ENCODE results near the gene MLX. TPM values are rescaled to one million over a fixed set of nuclear protein-coding genes. Genes with fewer than 3 reads are reported as not detected.

Gene MLX, protein sequence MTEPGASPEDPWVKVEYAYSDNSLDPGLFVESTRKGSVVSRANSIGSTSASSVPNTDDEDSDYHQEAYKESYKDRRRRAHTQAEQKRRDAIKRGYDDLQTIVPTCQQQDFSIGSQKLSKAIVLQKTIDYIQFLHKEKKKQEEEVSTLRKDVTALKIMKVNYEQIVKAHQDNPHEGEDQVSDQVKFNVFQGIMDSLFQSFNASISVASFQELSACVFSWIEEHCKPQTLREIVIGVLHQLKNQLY
- 62.5 TPM for total RNA-seq (ENCODE audit: unreplicated experiment)
- long read RNA-seq, transcript MLX-203 (8 exons, 2,428 nt), result major isoform, 25 of 42 reads
- long read RNA-seq, transcript MLX-202 (7 exons, 2,334 nt), result minor isoform, 9 of 42 reads
- long read RNA-seq, partial matches to known transcripts, result 1 of 42 reads
- long read RNA-seq, other reads (novel, unspliced or antisense), result 3 of 42 reads

GRCh38 chr17:42566883-42567573 is at the start of gene MLX:
MLX (plus strand) TSS chr17:42567100; CDS start chr17:42567125, 25 bp downstream.
- peak within 1 kb of the TSS; percentile 83 for H3K27ac Mint-ChIP-seq (ENCODE audit: unreplicated experiment)
- peak; percentile 93 for DNase-seq
- no peaks in the 10 kb centered on the region for H3K36me3 Mint-ChIP-seq (ENCODE audit: unreplicated experiment)
- peaks cover 7% of the 10 kb centered on the region for H3K4me1 Mint-ChIP-seq (ENCODE audit: low read depth, unreplicated experiment)
- H3K27me3 Mint-ChIP-seq (ENCODE audit: unreplicated experiment), result peaks cover 8% of the 10 kb centered on the region
- TF ChIP-seq, protein P1, sequence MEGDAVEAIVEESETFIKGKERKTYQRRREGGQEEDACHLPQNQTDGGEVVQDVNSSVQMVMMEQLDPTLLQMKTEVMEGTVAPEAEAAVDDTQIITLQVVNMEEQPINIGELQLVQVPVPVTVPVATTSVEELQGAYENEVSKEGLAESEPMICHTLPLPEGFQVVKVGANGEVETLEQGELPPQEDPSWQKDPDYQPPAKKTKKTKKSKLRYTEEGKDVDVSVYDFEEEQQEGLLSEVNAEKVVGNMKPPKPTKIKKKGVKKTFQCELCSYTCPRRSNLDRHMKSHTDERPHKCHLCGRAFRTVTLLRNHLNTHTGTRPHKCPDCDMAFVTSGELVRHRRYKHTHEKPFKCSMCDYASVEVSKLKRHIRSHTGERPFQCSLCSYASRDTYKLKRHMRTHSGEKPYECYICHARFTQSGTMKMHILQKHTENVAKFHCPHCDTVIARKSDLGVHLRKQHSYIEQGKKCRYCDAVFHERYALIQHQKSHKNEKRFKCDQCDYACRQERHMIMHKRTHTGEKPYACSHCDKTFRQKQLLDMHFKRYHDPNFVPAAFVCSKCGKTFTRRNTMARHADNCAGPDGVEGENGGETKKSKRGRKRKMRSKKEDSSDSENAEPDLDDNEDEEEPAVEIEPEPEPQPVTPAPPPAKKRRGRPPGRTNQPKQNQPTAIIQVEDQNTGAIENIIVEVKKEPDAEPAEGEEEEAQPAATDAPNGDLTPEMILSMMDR (IDR thresholded peaks at IDR 0.05; ENCODE audit: partially characterized antibody, unreplicated experiment), result no peak
- peak within 1 kb of the TSS; percentile 96 for H3K4me3 Mint-ChIP-seq (ENCODE audit: unreplicated experiment)
- peaks cover 6% of the 10 kb centered on the region for H3K9me3 Mint-ChIP-seq (ENCODE audit: unreplicated experiment)

- Mint-ChIP-seq H3K27me3 (ENCODE audit: unreplicated experiment) (peaks cover 3% of the 10 kb centered on the region), H3K36me3 (ENCODE audit: unreplicated experiment) (no peaks in the 10 kb centered on the region), H3K9me3 (ENCODE audit: unreplicated experiment) (peaks cover 3% of the 10 kb centered on the region), H3K4me1 (ENCODE audit: low read depth, unreplicated experiment) (peaks cover 34% of the 10 kb centered on the region), H3K4me3 (ENCODE audit: unreplicated experiment) (peak overlapping the region; percentile 20), H3K27ac (ENCODE audit: unreplicated experiment) (no peak overlapping the region)
- DNase-seq, result peak; percentile 77
- TF ChIP-seq, protein P1 (IDR thresholded peaks at IDR 0.05; ENCODE audit: partially characterized antibody, unreplicated experiment), result peak; percentile 89
Observed at GRCh38 chr17:42517516-42517915, 49.4 kb upstream of the MLX start.

GRCh38 chr17:42518046-42518754 is 48.7 kb upstream of the MLX start:
- DNase-seq, result no peak
- peaks cover 4% of the 10 kb centered on the region for H3K9me3 Mint-ChIP-seq (ENCODE audit: unreplicated experiment)
- H3K4me3 Mint-ChIP-seq (ENCODE audit: unreplicated experiment), result peak overlapping the region; percentile 47
- H3K4me1 Mint-ChIP-seq (ENCODE audit: low read depth, unreplicated experiment), result peaks cover 34% of the 10 kb centered on the region
- H3K27ac Mint-ChIP-seq (ENCODE audit: unreplicated experiment), result peak overlapping the region; percentile 66
- no peaks in the 10 kb centered on the region for H3K36me3 Mint-ChIP-seq (ENCODE audit: unreplicated experiment)
- peaks cover 3% of the 10 kb centered on the region for H3K27me3 Mint-ChIP-seq (ENCODE audit: unreplicated experiment)
- TF ChIP-seq, protein P1 (IDR thresholded peaks at IDR 0.05; ENCODE audit: partially characterized antibody, unreplicated experiment), result no peak

GRCh38 chr17:42518755-42519545 is 48.0 kb upstream of the MLX start:
- H3K9me3 Mint-ChIP-seq (ENCODE audit: unreplicated experiment), result peaks cover 4% of the 10 kb centered on the region
- H3K27me3 Mint-ChIP-seq (ENCODE audit: unreplicated experiment), result peaks cover 3% of the 10 kb centered on the region
- H3K4me1 Mint-ChIP-seq (ENCODE audit: low read depth, unreplicated experiment), result peaks cover 34% of the 10 kb centered on the region
- no peak for DNase-seq
- TF ChIP-seq, protein P1 (IDR thresholded peaks at IDR 0.05; ENCODE audit: partially characterized antibody, unreplicated experiment), result no peak
- H3K36me3 Mint-ChIP-seq (ENCODE audit: unreplicated experiment), result no peaks in the 10 kb centered on the region
- peak overlapping the region; percentile 47 for H3K4me3 Mint-ChIP-seq (ENCODE audit: unreplicated experiment)
- peak overlapping the region; percentile 44 for H3K27ac Mint-ChIP-seq (ENCODE audit: unreplicated experiment)

Data from glutamatergic neuron (in vitro differentiated cells).